HepG2 (cell line): Measurements from ENCODE around the gene KRT10. TPM values are rescaled to one million over a fixed set of nuclear protein-coding genes. Genes with fewer than 3 reads are reported as not detected.

Source experiments
- ATAC-seq: fragments of 200-7000 bp; cut with Tn5 transposase; 3 replicates; pipeline ENCODE4 v1.9.1; 2020; ENCODE audit warnings: mild to moderate bottlenecking, moderate library complexity
- BruUV-seq: library from RNA; stranded (reverse); fragments of 400-500 nt; replicated peaks from 2 replicates; lab custom pipeline; 2021; lab: Mats Ljungman, UMichigan
- CTCF ChIA-PET: fragments of 300-600 bp; formaldehyde crosslinking; extraction: SDS; loops from one replicate; lab custom pipeline; 2021; ENCODE audit warnings: low total read pairs, inconsistent platforms, low intra/inter-chr PET ratio; lab: Yijun Ruan, JAX
- POLR2A ChIA-PET: fragments of 350-600 bp; sonication (Branson Sonifier 250); formaldehyde crosslinking; loops from one replicate; lab custom pipeline; 2020; ENCODE audit warnings: antibody characterized with exemption, inconsistent platforms; lab: Yijun Ruan, JAX
- DNase-seq: peaks from one replicate; pipeline ENCODE4 v3.0.0-alpha.2; 2015; ENCODE audit warnings: low spot score
- FAIRE-seq: peaks from 3 replicates; lab custom pipeline; 2011; peaks lifted over from hg19 to GRCh38; lab: Jason Lieb, UNC
- H2AFZ ChIP-seq: one replicate; pipeline ENCODE4 v1.6.1; 2011; ENCODE audit warnings: low read length, inconsistent platforms
- H3K27ac ChIP-seq: fragments of 300-600 bp; 3 replicates; pipeline ENCODE4 v1.8.0; 2011; ENCODE audit warnings: mixed run types, mild to moderate bottlenecking, mixed read lengths, low read length, inconsistent platforms; ENCODE audit not compliant: insufficient read depth; ENCODE audit errors: extremely low read length
- H3K27me3 ChIP-seq, 2 experiments: fragments of 200-600 bp in 1 of 2; 2 replicates in 1 of 2; 3 replicates in 1 of 2; pipeline versions ENCODE4 v1.6.0 to v1.8.0; 2011; ENCODE audit warnings: low read length in 2 of 2, mild to moderate bottlenecking in 2 of 2, moderate library complexity in 2 of 2, inconsistent platforms in 1 of 2; ENCODE audit not compliant: insufficient read depth in 2 of 2, control insufficient read depth in 1 of 2
- H3K36me3 ChIP-seq, 2 experiments: fragments of 200-600 bp in 1 of 2; replicated peaks in 1 of 2; 2 replicates in 1 of 2; 3 replicates in 1 of 2; pipeline versions ENCODE4 v1.5.1 to v1.8.0; 2011; ENCODE audit warnings: low read length in 2 of 2, inconsistent platforms in 1 of 2; ENCODE audit not compliant: insufficient read depth in 2 of 2, control insufficient read depth in 1 of 2
- H3K4me1 ChIP-seq: 2 replicates; pipeline ENCODE4 v1.5.1; 2012; ENCODE audit warnings: low read length, inconsistent platforms; ENCODE audit not compliant: insufficient read depth
- H3K4me2 ChIP-seq: 2 replicates; pipeline ENCODE4 v1.6.0; 2011; ENCODE audit warnings: low read depth, low read length, inconsistent platforms
- H3K4me3 ChIP-seq, 3 experiments: fragments of 200-600 bp in 1 of 3; sonication (generic), shearing (Covaris generic) in 1 of 3; replicated peaks in 1 of 3; 2 replicates each; pipeline ENCODE4 v1.5.1; 2011 to 2016; ENCODE audit warnings: low read length in 3 of 3, inconsistent platforms in 2 of 3, low read depth in 2 of 3, mild to moderate bottlenecking in 2 of 3, control low read depth in 1 of 3, mixed read lengths in 1 of 3; ENCODE audit not compliant: insufficient read depth in 1 of 3
- H3K79me2 ChIP-seq: one replicate; pipeline ENCODE4 v1.6.1; 2011; ENCODE audit warnings: low read length, inconsistent platforms; ENCODE audit not compliant: insufficient read depth
- H3K9ac ChIP-seq: 2 replicates; pipeline ENCODE4 v1.6.0; 2011; ENCODE audit warnings: mild to moderate bottlenecking, low read depth, low read length, inconsistent platforms; ENCODE audit not compliant: insufficient read depth
- H3K9me3 ChIP-seq: 2 replicates; pipeline ENCODE4 v1.5.1; 2012; ENCODE audit warnings: mild to moderate bottlenecking, low read length
- H4K20me1 ChIP-seq: 2 replicates; pipeline ENCODE4 v1.6.0; 2011; ENCODE audit warnings: inconsistent platforms, mild to moderate bottlenecking, low read length, moderate library complexity; ENCODE audit not compliant: insufficient read depth
- GFI1 ChIP-seq: sonication (generic); formaldehyde crosslinking; IDR thresholded peaks from 2 replicates; pipeline ENCODE4 v1.5.0; 2020; ENCODE audit warnings: missing genetic modification reagents, mild to moderate bottlenecking, borderline replicate concordance
- KDM5A ChIP-seq: fragments of 200-600 bp; sonication (generic); IDR thresholded peaks from 2 replicates; pipeline ENCODE4 v1.7.0; 2018; ENCODE audit warnings: antibody characterized with exemption, mild to moderate bottlenecking, low read length, borderline replicate concordance
- ZNF274 ChIP-seq: sonication (generic); formaldehyde crosslinking; IDR thresholded peaks from 2 replicates; pipeline ENCODE4 v1.5.1; 2020; ENCODE audit warnings: mild to moderate bottlenecking, missing genetic modification reagents
- ZNF430 ChIP-seq: sonication (generic); formaldehyde crosslinking; IDR thresholded peaks from 2 replicates; pipeline ENCODE4 v1.9.0; 2021; ENCODE audit warnings: mild to moderate bottlenecking, missing genetic modification reagents
- WGBS: methylation state at CpG from one replicate; pipeline ENCODE4 v1.1.6; 2017; ENCODE audit warnings: low lambda C conversion rate; 5-methylcytosine and 5-hydroxymethylcytosine counted together
- in situ Hi-C: cut with HindIII; loops from 2 replicates; pipeline ENCODE4 v1.10.0; 2017; ENCODE audit warnings: low pct_unique_long_range_greater_than_20kb; ENCODE audit not compliant: extremely low pct_ligation_motif_present
- intact Hi-C: fragments of 100-400 bp; cut with micrococcal nuclease; formaldehyde crosslinking; loops from one replicate; pipeline ENCODE4 v1.10.0; 2022; ENCODE audit not compliant: unreplicated experiment
- polyA plus RNA-seq, 8 experiments: library from polyadenylated mRNA; depleted of rRNA in 3 of 8; stranded (reverse) in 7 of 8; unstranded in 1 of 8; fragments of >200 nt; fragmentation: Illumina TruSeq in 4 of 8; extraction: Trizol in 4 of 8; gene quantifications; 2 replicates each; pipeline versions ENCODE4 v1.2.1 to v1.2.3, GENCODE V29; 2011 to 2016; ENCODE audit warnings: low read depth in 4 of 8, missing spikeins in 1 of 8, mixed read lengths in 1 of 8; ENCODE audit not compliant: insufficient read depth in 1 of 8
- total RNA-seq, 5 experiments: library from RNA; depleted of rRNA; stranded (reverse); fragments of >200 nt; fragmentation: Illumina TruSeq; extraction: Trizol; gene quantifications; 2 replicates each; pipeline ENCODE4 v1.2.3, GENCODE V29; 2016; ENCODE audit warnings: low read depth in 1 of 5

The KRT10 gene
- total and polyA plus RNA-seq, 2 of the 13 experiments (the other 11 are each of a cell fraction or from before 2014, with no cell fraction given): 25.1 to 27.5 TPM

- Histone ChIP-seq H3K4me3 (no peak overlapping the region), H3K4me2 (no peak overlapping the region), H2AFZ (no peak overlapping the region), H3K36me3 (no peaks in the 10 kb centered on the region), H3K27me3 (peaks cover 0 to 31% of the 10 kb centered on the region in 2 experiments; a peak in 3 of 5 replicates), H3K9ac (no peak overlapping the region), H3K9me3 (no peaks in the 10 kb centered on the region), H3K4me1 (no peaks in the 10 kb centered on the region), H4K20me1 (no peaks in the 10 kb centered on the region), H3K27ac (no peak overlapping the region), H3K79me2 (no peaks in the 10 kb centered on the region)
- 37% methylated on average over 10 of the region's 10 CpGs for WGBS
- TF ChIP-seq ZNF430 (no peak), ZNF274 (no peak)
- no TSS peak for BruUV-seq
- CTCF ChIA-PET: no interaction called here
- ATAC-seq (no peak), FAIRE-seq (no peak), DNase-seq (no peak)
- POLR2A ChIA-PET: no interaction called here
- intact Hi-C loops: no loop called here
- in situ Hi-C loops: no loop called here
Measured at GRCh38 chr17:40795019-40795667, 27.3 kb downstream of the KRT10 start.

- ATAC-seq: no peak
- FAIRE-seq: no peak
- H3K79me2 ChIP-seq: no peaks in the 10 kb centered on the region
- intact Hi-C loops (no loop called here), in situ Hi-C loops (loop anchor here (5.0 kb wide), 1 partner anchor 177 kb away; no protein-coding TSS in a partner anchor)
- TF ChIP-seq GFI1 (CRISPR knock-in tag): no peak
- TF ChIP-seq KDM5A: no peak
- H3K4me3 ChIP-seq: no peak overlapping the region
- 47% methylated on average over 2 of the region's 2 CpGs for WGBS
- H4K20me1 ChIP-seq: no peaks in the 10 kb centered on the region
- no peak overlapping the region for H3K27ac ChIP-seq
- no peaks in the 10 kb centered on the region for H3K9me3 ChIP-seq
- ChIA-PET POLR2A (no interaction called here), CTCF (no interaction called here)
- H3K9ac ChIP-seq: no peak overlapping the region
- H2AFZ ChIP-seq: no peak overlapping the region
- no peaks in the 10 kb centered on the region for H3K36me3 ChIP-seq
- no TSS peak for BruUV-seq
- H3K27me3 ChIP-seq: peaks cover 0 to 31% of the 10 kb centered on the region in 2 experiments; a peak in 3 of 5 replicates
- H3K4me1 ChIP-seq: no peaks in the 10 kb centered on the region
- H3K4me2 ChIP-seq: no peak overlapping the region
- no peak for DNase-seq
Measured at GRCh38 chr17:40794466-40794865, 27.9 kb downstream of the KRT10 start.
